IPS DF 6.9 (cell line): ENCODE measurements around the gene STAB2.

ENCODE experiments used
- DNase-seq: peaks from one replicate; pipeline ENCODE4 v3.0.0-alpha.2; 2013; ENCODE audit warnings: low read depth, low spot score
- H3K27ac ChIP-seq: one replicate; pipeline ENCODE4 v1.5.1; 2013; ENCODE audit warnings: low read length, control low read depth
- H3K27me3 ChIP-seq: 2 replicates; pipeline ENCODE4 v1.6.1; 2013; ENCODE audit warnings: mild to moderate bottlenecking, low read length; ENCODE audit not compliant: control insufficient read depth, insufficient read depth
- H3K36me3 ChIP-seq: 2 replicates; pipeline ENCODE4 v1.6.1; 2013; ENCODE audit warnings: low read length; ENCODE audit not compliant: control insufficient read depth, insufficient read depth
- H3K4me1 ChIP-seq: 2 replicates; pipeline ENCODE4 v1.6.1; 2013; ENCODE audit warnings: low read length; ENCODE audit not compliant: control insufficient read depth, insufficient read depth
- H3K4me3 ChIP-seq: 2 replicates; pipeline ENCODE4 v1.5.1; 2013; ENCODE audit warnings: mild to moderate bottlenecking, low read length
- H3K9me3 ChIP-seq: 2 replicates; pipeline ENCODE4 v1.6.1; 2013; ENCODE audit warnings: low read length, inconsistent platforms; ENCODE audit not compliant: control insufficient read depth, insufficient read depth
- WGBS: extraction: QIAGEN DNeasy Blood & Tissue Kit; methylation state at CpG from one replicate; pipeline ENCODE4 v1.1.7; 2013; ENCODE audit warnings: mixed read lengths, missing lambda C conversion rate; ENCODE audit not compliant: insufficient read length, insufficient coverage; 5-methylcytosine and 5-hydroxymethylcytosine counted together

Gene STAB2

DNA sequence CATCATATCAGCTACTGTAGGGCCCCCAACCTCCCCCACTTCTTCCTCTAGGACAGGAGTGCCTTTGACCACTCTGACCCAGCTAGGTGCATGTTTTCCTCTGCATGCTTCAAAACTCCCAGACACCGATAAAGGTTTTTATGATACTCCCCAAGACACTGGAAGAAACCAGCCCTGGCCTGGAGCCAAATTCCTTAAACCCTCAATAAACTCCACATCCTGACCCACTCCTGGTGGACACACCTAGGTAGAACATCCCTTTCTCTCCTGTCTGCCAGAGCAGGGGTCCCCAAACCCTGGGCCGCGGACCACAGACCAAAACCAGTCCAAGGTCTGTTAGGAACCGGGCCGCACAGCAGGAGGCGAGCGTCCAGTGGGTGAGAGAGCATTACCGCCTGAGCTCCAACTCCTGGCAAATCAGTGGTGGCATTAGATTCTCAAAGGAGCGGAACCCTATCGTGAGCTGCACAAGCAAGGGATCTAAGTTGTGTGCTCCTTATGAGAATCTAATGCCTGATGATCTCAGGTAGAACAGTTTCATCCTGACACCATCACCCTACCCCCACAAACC is 204.4 kb downstream of the STAB2 start:
- peaks cover 12% of the 10 kb centered on the region; the same call in 1 of the 2 replicates for H3K36me3 ChIP-seq
- no peaks in the 10 kb centered on the region for H3K9me3 ChIP-seq
- no peak overlapping the region for H3K27ac ChIP-seq
- H3K4me1 ChIP-seq = no peaks in the 10 kb centered on the region; the same call in 1 of the 2 replicates
- WGBS = no CpG with 5 or more reads among the region's 10 CpGs
- no peak overlapping the region for H3K4me3 ChIP-seq
- no peaks in the 10 kb centered on the region for H3K27me3 ChIP-seq
- no peak for DNase-seq

DNA sequence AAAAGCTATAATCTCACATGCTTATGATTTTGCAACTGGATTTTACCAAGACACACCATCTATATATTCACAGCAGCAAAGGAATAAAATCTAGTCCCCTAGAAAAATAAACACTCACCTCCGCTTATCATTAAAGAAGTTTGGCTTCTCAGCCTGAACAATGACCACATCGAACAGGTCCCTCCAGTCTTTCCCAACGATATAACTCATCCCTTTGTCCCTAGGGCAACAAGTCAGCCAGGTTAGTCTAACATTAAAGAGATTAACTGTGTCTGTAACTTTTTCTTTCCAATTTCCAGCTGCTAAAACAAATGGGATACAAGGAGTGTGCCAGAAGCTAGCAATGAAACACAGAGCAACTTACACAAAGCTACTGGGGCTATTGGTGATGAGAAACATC is 206.0 kb downstream of the STAB2 start:
- Histone ChIP-seq H3K4me1 (no peaks in the 10 kb centered on the region; the same call in 1 of the 2 replicates), H3K4me3 (no peak overlapping the region), H3K27ac (no peak overlapping the region), H3K36me3 (peaks cover 12% of the 10 kb centered on the region; the same call in 1 of the 2 replicates), H3K9me3 (no peaks in the 10 kb centered on the region), H3K27me3 (no peaks in the 10 kb centered on the region)
- no peak for DNase-seq
- WGBS = no CpG with 5 or more reads among the region's 3 CpGs

DNA sequence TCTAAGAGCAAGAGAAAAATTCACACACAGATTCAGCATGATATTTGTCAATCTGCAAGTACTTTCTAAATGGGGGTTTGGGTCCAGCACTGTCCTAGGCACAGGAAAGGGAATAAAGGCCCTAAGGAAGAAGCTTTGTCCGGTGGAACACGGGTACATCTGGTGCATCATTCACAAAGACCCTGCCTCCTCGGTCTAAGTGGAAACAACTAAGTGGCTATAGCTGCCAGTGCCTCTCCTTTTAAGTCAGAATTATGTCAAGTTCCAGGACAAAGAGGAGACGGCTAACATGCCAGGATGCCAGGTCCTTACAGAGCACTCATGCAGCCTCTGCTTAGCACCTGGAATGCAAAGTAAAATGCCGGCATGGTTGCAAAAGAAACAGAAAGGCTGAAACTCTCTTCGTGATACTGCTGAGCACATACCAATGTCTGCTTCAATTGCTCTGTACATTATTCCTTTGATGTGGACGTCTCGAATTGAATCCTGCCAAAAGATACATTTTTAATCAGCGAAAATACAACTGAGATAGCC is 206.5 kb downstream of the STAB2 start:
- H3K9me3 ChIP-seq = no peaks in the 10 kb centered on the region
- H3K4me1 ChIP-seq = no peaks in the 10 kb centered on the region; the same call in 1 of the 2 replicates
- no peaks in the 10 kb centered on the region for H3K27me3 ChIP-seq
- H3K4me3 ChIP-seq = no peak overlapping the region
- DNase-seq = no peak
- H3K27ac ChIP-seq = no peak overlapping the region
- WGBS = no CpG with 5 or more reads among the region's 9 CpGs
- H3K36me3 ChIP-seq = peaks cover 12% of the 10 kb centered on the region; the same call in 1 of the 2 replicates

DNA sequence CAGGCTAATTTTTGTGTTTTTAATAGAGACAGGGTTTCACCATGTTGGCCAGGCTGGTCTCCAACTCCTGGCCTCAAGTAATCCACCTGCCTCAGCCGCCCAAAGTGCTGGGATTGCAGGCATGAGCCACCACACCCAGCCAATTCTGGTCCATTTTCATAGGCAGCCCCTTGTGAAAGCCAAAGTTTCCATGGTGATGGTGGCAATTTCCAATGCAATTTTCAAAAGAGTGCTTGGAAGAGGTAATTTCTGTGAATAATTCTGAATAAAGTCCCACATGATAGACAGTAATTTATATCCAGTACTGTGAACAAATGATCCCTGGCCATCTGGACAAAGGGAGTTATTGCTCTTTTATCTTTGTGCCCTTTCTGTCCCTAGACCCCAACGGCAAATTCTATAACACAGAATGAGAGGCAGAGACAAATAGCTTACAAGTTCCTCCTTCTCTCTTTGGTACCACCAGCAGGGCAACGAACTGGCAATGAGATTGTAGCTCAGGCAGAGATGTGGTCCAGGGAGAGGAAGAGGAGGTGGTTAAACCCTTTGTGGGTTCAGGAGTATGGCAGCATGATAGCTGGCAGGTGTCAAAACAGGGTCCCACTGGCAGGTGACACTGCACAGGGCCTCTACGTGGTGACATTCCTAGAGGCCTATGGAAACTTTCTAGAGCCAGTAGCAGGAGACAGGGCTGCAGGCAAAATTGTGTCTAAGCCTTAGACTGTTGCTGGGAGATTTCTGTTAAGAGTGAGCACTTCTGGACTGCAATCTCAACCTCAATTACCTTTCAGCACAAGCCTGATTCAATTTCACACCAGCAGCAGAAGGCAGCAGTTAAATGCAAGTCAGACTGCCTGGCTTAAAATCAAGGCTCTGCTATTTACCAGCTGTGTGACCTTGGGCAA is 207.5 kb downstream of the STAB2 start:
- H3K4me1 ChIP-seq = no peaks in the 10 kb centered on the region; the same call in 1 of the 2 replicates
- no peaks in the 10 kb centered on the region for H3K9me3 ChIP-seq
- H3K4me3 ChIP-seq = no peak overlapping the region
- WGBS = no CpG with 5 or more reads among the region's 4 CpGs
- H3K27me3 ChIP-seq = no peaks in the 10 kb centered on the region
- no peak for DNase-seq
- H3K36me3 ChIP-seq = peaks cover 12% of the 10 kb centered on the region; the same call in 1 of the 2 replicates
- no peak overlapping the region for H3K27ac ChIP-seq

DNA sequence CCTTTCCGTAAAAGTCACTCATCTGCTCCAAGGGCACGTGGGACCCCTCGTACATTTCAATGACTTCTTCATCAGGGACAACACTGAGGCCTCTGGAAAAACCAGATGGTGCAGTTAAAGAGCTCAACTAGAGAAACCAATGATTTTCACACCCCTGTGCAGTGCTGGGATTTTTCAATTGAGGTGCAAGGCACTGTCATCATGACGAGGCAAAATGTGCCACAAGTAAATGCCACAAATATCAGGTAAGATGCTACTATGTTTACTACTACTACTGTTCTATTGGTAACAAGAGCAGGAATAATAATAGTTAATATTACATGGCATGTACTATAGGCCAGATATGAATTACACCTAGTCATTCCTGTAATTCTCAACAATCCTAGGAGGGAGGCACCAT is 211.5 kb downstream of the STAB2 start:
- no peak overlapping the region for H3K4me3 ChIP-seq
- no peak for DNase-seq
- no peaks in the 10 kb centered on the region for H3K9me3 ChIP-seq
- WGBS = no CpG with 5 or more reads among the region's 4 CpGs
- H3K36me3 ChIP-seq = peaks cover 4% of the 10 kb centered on the region; the same call in 1 of the 2 replicates
- peaks cover 3% of the 10 kb centered on the region for H3K4me1 ChIP-seq
- H3K27me3 ChIP-seq = no peaks in the 10 kb centered on the region
- H3K27ac ChIP-seq = no peak overlapping the region

DNA sequence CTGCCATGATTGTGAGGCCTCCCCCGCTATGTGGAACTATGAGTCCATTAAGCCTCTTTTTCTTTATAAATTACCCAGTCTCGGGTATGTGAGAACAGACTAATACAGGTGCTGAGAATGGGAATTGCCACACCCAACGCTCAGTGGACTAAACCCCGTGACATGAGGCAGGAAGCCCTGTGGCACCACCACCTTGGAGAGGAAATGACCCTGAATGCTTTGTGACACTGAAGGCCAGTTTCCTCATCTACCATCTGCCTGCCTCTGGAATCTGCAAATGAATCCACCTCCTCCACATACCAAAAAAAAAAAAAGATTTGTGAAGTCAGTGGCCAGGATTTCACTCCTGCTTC is 212.4 kb downstream of the STAB2 start:
- Histone ChIP-seq H3K27me3 (no peaks in the 10 kb centered on the region), H3K9me3 (no peaks in the 10 kb centered on the region), H3K36me3 (peaks cover 2% of the 10 kb centered on the region; the same call in 1 of the 2 replicates), H3K4me3 (no peak overlapping the region), H3K27ac (no peak overlapping the region), H3K4me1 (peaks cover 3% of the 10 kb centered on the region)
- DNase-seq = no peak
- WGBS = no CpG with 5 or more reads among the region's 4 CpGs

DNA sequence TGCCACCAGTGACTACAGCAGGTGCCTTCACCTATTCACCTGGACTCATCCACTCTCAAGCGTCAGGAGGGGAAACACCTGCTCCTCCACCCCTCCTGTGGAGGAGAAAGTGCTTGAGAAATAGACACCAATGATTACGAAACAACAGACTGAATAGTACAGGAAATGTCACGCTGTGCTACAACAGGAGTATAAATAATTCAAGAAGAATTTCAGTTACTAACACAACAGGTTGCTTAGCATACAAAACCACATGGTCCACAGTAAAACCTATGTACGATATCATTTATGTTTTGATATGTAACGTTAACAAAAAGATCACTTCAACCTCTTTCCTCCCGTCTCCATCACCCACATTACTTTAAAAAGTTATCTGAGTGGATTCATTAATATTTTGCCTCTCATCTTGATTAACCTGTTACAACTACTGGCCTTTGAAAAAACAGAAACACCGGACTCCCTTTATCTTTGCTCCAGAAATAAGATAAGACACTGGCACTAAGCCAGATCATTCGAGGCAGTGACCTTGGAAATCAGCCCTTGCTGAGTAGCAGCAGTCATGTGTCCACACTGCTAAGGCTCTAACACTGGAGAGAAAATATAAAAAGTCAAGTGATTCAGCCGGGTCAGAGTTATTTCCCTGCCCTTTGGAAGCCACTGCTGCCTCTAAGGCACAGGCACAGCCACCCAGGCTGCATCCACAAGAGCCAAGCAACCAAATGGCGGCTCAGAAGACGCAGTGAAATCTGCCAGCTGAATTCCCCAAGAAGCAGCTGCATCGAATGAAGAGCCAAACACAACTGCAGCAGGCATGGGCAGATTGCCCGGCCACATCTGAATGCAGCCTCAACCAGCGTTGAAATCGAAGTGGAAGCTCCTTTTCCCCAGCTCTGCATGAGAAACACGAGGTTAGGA is 213.0 kb downstream of the STAB2 start:
- H3K4me1 ChIP-seq = peaks cover 3% of the 10 kb centered on the region
- peaks cover 2% of the 10 kb centered on the region; the same call in 1 of the 2 replicates for H3K36me3 ChIP-seq
- H3K9me3 ChIP-seq = no peaks in the 10 kb centered on the region
- H3K4me3 ChIP-seq = no peak overlapping the region
- 94% methylated on average over 3 of the region's 16 CpGs for WGBS
- H3K27ac ChIP-seq = no peak overlapping the region
- DNase-seq = no peak
- no peaks in the 10 kb centered on the region for H3K27me3 ChIP-seq

DNA sequence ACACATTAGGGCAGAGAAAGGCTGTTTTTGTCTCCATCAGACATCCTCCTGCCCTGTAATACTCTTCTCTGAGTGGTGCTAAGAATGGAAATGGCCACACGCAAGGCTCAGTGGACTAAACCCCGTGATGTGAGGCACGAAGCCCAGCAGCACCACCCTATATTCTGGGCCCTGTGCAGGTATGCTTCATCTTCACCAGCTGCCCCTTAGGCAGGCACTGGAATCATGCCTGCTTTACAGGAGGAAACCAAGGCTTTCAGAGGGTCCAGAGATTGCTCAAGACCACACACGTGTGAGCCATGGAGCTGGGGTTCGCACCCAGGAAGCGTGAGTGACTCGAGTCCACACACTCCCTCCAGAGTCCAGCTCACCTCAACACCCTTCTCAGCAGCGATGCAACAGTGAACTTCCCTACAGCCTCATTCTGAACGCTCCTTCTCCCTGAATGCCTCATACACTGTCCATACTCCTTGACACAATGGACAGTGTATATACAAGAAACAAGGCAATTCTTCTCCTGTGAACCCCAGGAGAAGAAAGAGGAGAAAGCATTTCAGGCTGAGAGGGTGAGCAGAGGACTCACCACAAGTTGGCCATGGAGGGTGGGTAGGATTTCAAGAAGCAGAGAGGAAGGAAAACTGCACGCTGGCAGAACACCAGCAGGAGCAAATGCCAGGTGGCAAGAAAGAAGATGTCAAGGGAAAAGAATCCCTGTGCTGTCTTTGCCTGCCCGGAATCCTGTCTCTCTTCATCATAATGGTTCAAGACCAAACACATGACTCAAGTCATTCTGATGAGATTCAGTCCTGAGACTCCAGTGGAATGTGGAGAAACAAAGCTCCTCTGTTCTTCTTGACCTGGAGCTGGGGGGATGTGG is 214.9 kb downstream of the STAB2 start:
- no peak for DNase-seq
- Histone ChIP-seq H3K27me3 (no peaks in the 10 kb centered on the region), H3K27ac (no peak overlapping the region), H3K4me1 (peaks cover 3% of the 10 kb centered on the region), H3K9me3 (no peaks in the 10 kb centered on the region), H3K36me3 (peaks cover 2% of the 10 kb centered on the region; the same call in 1 of the 2 replicates), H3K4me3 (no peak overlapping the region)
- no CpG with 5 or more reads among the region's 11 CpGs for WGBS

DNA sequence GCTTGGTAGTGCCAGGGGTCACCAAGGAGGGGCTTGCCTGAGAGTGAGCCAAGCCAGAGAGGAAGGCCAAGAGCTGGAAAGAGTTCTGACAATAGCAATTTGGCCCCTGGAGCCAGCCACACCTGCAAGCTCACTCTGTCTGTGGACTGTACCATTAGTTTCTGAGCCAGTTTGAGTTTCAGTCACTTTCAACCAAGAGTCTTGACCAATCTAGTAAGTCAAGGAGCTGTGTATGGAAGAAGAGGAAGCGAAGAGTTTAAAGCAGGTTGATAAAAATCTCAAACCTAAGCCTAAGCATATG is 215.5 kb downstream of the STAB2 start:
- WGBS = no CpG with 5 or more reads among the region's 1 CpG
- Histone ChIP-seq H3K27ac (no peak overlapping the region), H3K36me3 (peaks cover 2% of the 10 kb centered on the region; the same call in 1 of the 2 replicates), H3K27me3 (no peaks in the 10 kb centered on the region), H3K4me1 (peaks cover 3% of the 10 kb centered on the region), H3K4me3 (no peak overlapping the region), H3K9me3 (no peaks in the 10 kb centered on the region)
- no peak for DNase-seq
